D341Med (cell line): ENCODE measurements around the gene TMEM98.
"Not testable (repeated sequence)": the region's sequence is repeated elsewhere in the genome, so short reads cannot be mapped to it uniquely, and the experiment has no call there.

Experiments used
- DNase-seq: peaks from one replicate; pipeline ENCODE4 v3.0.0; 2012; ENCODE audit warnings: low spot score

TMEM98 gene

GRCh38 chr17:32943206-32943605, 15.3 kb downstream of the TMEM98 start:
- DNase-seq = no peak

- DNase-seq = no peak
Measured at GRCh38 chr17:32943647-32944191, 15.8 kb downstream of the TMEM98 start.

- no peak for DNase-seq
Measured at GRCh38 chr17:32944248-32945020, 16.5 kb downstream of the TMEM98 start.

- DNase-seq = no peak
Measured at GRCh38 chr17:32946375-32947135, 18.6 kb downstream of the TMEM98 start.

GRCh38 chr17:32947736-32948135, 19.8 kb downstream of the TMEM98 start:
- no peak for DNase-seq

- DNase-seq = no peak
Measured at GRCh38 chr17:32949181-32949580, 21.2 kb downstream of the TMEM98 start.

- DNase-seq = not testable (repeated sequence)
Measured at GRCh38 chr17:32952491-32952890, 24.5 kb downstream of the TMEM98 start.

- no peak for DNase-seq
Measured at GRCh38 chr17:32953045-32953444, 25.1 kb downstream of the TMEM98 start.

- DNase-seq = no peak
Measured at GRCh38 chr17:32953857-32954256, 25.9 kb downstream of the TMEM98 start.

GRCh38 chr17:32954477-32954876, 26.5 kb downstream of the TMEM98 start:
- no peak for DNase-seq

GRCh38 chr17:32955155-32955554, 27.2 kb downstream of the TMEM98 start:
- DNase-seq = no peak

- DNase-seq = no peak
Measured at GRCh38 chr17:32956240-32956970, 28.5 kb downstream of the TMEM98 start.

GRCh38 chr17:32958418-32958817, 30.5 kb downstream of the TMEM98 start:
- no peak for DNase-seq

- DNase-seq = no peak
Measured at GRCh38 chr17:32960815-32961214, 32.9 kb downstream of the TMEM98 start.

GRCh38 chr17:32962320-32962711, 34.4 kb downstream of the TMEM98 start:
- no peak for DNase-seq

GRCh38 chr17:32964541-32964940, 36.6 kb downstream of the TMEM98 start:
- DNase-seq = no peak

- not testable (repeated sequence) for DNase-seq
Measured at GRCh38 chr17:32969231-32969630, 41.3 kb downstream of the TMEM98 start.

- DNase-seq = no peak
Measured at GRCh38 chr17:32970281-32970680, 42.3 kb downstream of the TMEM98 start.

- DNase-seq = no peak
Measured at GRCh38 chr17:32971171-32971570, 43.2 kb downstream of the TMEM98 start.

GRCh38 chr17:32976131-32976530, 48.2 kb downstream of the TMEM98 start:
- no peak for DNase-seq

GRCh38 chr17:32976605-32977004, 48.7 kb downstream of the TMEM98 start:
- no peak for DNase-seq

- DNase-seq = no peak
Measured at GRCh38 chr17:32980230-32980629, 52.3 kb downstream of the TMEM98 start.
